ENCODE measurements around the gene FRAT1. TPM values are rescaled to one million over a fixed set of nuclear protein-coding genes. Genes with fewer than 3 reads are reported as not detected.
A peak's percentile ranks its signal among the peaks of the same experiment; 100 is the strongest.
"Not testable (repeated sequence)": the region's sequence is repeated elsewhere in the genome, so short reads cannot be mapped to it uniquely, and the experiment has no call there.

The FRAT1 gene
- total and polyA plus RNA-seq, 2 donors (not counting 1 experiment from before 2014, with no cell fraction given): 5.1 to 25.3 TPM

DNA sequence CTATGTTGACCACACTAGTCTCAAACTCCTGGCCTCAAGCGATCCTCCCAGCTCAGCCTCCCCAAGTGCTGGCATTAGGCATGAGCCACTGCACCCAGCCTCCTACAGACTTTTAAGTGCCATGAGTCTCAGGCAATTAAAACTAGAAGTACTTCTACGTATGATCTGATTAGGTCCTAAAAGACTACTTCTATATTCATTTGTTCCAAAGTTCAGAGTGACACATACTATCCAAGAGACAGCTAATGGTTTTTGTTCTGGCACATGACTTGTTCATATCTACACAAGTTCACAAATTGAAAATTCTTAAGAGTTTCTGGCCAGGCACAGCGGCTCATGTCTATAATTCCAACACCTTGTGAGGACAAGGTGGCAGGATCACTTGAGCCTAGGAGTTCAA is 38.3 kb upstream of the FRAT1 start:
- H3K9me3 Mint-ChIP-seq (ENCODE audit: insufficient read depth): no peaks in the 10 kb centered on the region
- no peak overlapping the region for H2AFZ ChIP-seq (ENCODE audit: insufficient read depth, low read depth, low read length, poor library complexity, severe bottlenecking)
- no peak overlapping the region for H3K27ac ChIP-seq (ENCODE audit: low read length in 2 of 2)
- POLR2A ChIA-PET: no interaction called here
- H3K4me1 Mint-ChIP-seq: peaks cover 20% of the 10 kb centered on the region
- no peaks in the 10 kb centered on the region for H3K9me3 ChIP-seq (ENCODE audit: control extremely low read depth in 1 of 3, control insufficient read depth in 2 of 3, insufficient read depth in 1 of 3, low read length in 2 of 3)
- CTCF ChIA-PET: interaction anchor here (0.7 to 3.6 kb wide), 3 partner anchors 10 to 120 kb away, joined by 3 to 55 read pairs (median 21); partner anchors contain the start of genes ARHGAP19 and RRP12
- H4K20me1 ChIP-seq (ENCODE audit: control insufficient read depth, insufficient read depth, low read length, poor library complexity, severe bottlenecking): peaks cover 11% of the 10 kb centered on the region
- H3K4me3 Mint-ChIP-seq: no peak overlapping the region
- no peak overlapping the region for H3K4me3 ChIP-seq (ENCODE audit: control extremely low read depth in 1 of 5, extremely low read depth in 1 of 5, insufficient read depth in 1 of 5, low read depth in 2 of 5, low read length in 4 of 5)
- no peak overlapping the region for H3K9ac ChIP-seq (ENCODE audit: low read length)
- H3K79me2 ChIP-seq (ENCODE audit: control insufficient read depth, insufficient read depth, low read length): peaks cover 62% of the 10 kb centered on the region
- 100% methylated on average over 1 of the region's 3 CpGs for WGBS (ENCODE audit: insufficient coverage)
- H3K4me1 ChIP-seq (ENCODE audit: control insufficient read depth in 2 of 2, insufficient read depth in 2 of 2, low read length in 2 of 2): peaks cover 10% of the 10 kb centered on the region in 2 donors
- no peaks in the 10 kb centered on the region for H3K36me3 ChIP-seq (replicated peaks in 1 of 2; ENCODE audit: control extremely low read depth in 1 of 2, control insufficient read depth in 1 of 2, extremely low read depth in 1 of 2, insufficient read depth in 2 of 2, low read length in 1 of 2)
- no peaks in the 10 kb centered on the region for H3K27me3 Mint-ChIP-seq
- H3K4me2 ChIP-seq (replicated peaks; ENCODE audit: low read depth, low read length, poor library complexity, severe bottlenecking): no peak overlapping the region
- intact Hi-C loops (cut with micrococcal nuclease): no loop called here
- no peaks in the 10 kb centered on the region for H3K27me3 ChIP-seq (replicated peaks in 1 of 4; ENCODE audit: control extremely low read depth in 1 of 4, control insufficient read depth in 3 of 4, insufficient read depth in 4 of 4, low read length in 3 of 4)
- H3K27ac Mint-ChIP-seq: no peak overlapping the region
- no peak for DNase-seq
- no peak for TF ChIP-seq EZH2 (IDR thresholded peaks at IDR 0.05; ENCODE audit: borderline replicate concordance, insufficient read depth, low read depth, low read length, poor library complexity, severe bottlenecking)
- TF ChIP-seq, protein P1, sequence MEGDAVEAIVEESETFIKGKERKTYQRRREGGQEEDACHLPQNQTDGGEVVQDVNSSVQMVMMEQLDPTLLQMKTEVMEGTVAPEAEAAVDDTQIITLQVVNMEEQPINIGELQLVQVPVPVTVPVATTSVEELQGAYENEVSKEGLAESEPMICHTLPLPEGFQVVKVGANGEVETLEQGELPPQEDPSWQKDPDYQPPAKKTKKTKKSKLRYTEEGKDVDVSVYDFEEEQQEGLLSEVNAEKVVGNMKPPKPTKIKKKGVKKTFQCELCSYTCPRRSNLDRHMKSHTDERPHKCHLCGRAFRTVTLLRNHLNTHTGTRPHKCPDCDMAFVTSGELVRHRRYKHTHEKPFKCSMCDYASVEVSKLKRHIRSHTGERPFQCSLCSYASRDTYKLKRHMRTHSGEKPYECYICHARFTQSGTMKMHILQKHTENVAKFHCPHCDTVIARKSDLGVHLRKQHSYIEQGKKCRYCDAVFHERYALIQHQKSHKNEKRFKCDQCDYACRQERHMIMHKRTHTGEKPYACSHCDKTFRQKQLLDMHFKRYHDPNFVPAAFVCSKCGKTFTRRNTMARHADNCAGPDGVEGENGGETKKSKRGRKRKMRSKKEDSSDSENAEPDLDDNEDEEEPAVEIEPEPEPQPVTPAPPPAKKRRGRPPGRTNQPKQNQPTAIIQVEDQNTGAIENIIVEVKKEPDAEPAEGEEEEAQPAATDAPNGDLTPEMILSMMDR (IDR thresholded peaks at IDR 0.05): no peak
- no peak for ATAC-seq (ENCODE audit: low read depth)

DNA sequence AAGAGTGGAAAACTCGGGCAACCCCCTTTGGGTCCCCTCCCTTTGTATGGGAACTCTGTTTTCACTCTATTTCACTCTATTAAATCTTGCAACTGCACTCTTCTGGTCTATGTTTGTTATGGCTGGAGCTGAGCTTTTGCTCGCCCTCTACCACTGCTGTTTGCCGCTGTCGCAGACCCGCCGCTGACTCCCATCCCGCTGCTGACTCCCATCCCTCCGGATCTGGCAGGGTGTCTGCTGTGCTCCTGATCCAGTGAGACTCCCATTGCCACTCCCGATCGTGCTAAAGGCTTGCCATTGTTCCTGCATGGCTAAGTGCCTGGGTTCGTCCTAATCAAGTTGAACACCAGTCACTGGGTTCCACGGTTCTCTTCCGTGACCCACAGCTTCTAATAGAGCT is 29.0 kb upstream of the FRAT1 start:
- H2AFZ ChIP-seq (ENCODE audit: insufficient read depth, low read depth, low read length, poor library complexity, severe bottlenecking); POLR2A ChIA-PET; H3K9ac ChIP-seq (ENCODE audit: low read length); H3K4me3 Mint-ChIP-seq; H3K36me3 ChIP-seq (replicated peaks in 1 of 2; ENCODE audit: control extremely low read depth in 1 of 2, control insufficient read depth in 1 of 2, extremely low read depth in 1 of 2, insufficient read depth in 2 of 2, low read length in 1 of 2); ATAC-seq (ENCODE audit: low read depth); H3K27me3 Mint-ChIP-seq; DNase-seq; H3K27ac ChIP-seq (ENCODE audit: low read length in 2 of 2); H3K4me3 ChIP-seq (ENCODE audit: control extremely low read depth in 1 of 5, extremely low read depth in 1 of 5, insufficient read depth in 1 of 5, low read depth in 2 of 5, low read length in 4 of 5); H3K9me3 ChIP-seq (ENCODE audit: control extremely low read depth in 1 of 3, control insufficient read depth in 2 of 3, insufficient read depth in 1 of 3, low read length in 2 of 3); H3K9me3 Mint-ChIP-seq (ENCODE audit: insufficient read depth); H4K20me1 ChIP-seq (ENCODE audit: control insufficient read depth, insufficient read depth, low read length, poor library complexity, severe bottlenecking); H3K27ac Mint-ChIP-seq; H3K27me3 ChIP-seq (replicated peaks in 1 of 4; ENCODE audit: control extremely low read depth in 1 of 4, control insufficient read depth in 3 of 4, insufficient read depth in 4 of 4, low read length in 3 of 4); intact Hi-C loops (cut with micrococcal nuclease); H3K4me2 ChIP-seq (replicated peaks; ENCODE audit: low read depth, low read length, poor library complexity, severe bottlenecking): not testable (repeated sequence)
- Histone ChIP-seq H3K4me1 (ENCODE audit: control insufficient read depth in 2 of 2, insufficient read depth in 2 of 2, low read length in 2 of 2) (peaks cover 6 to 12% of the 10 kb centered on the region in 2 donors), H3K79me2 (ENCODE audit: control insufficient read depth, insufficient read depth, low read length) (peaks cover 64% of the 10 kb centered on the region)
- CTCF ChIA-PET: interaction anchor here (0.6 to 3.8 kb wide), 3 partner anchors 11 to 43 kb away, joined by 3 to 21 read pairs (median 4); no protein-coding TSS in a partner anchor
- H3K4me1 Mint-ChIP-seq: peaks cover 16% of the 10 kb centered on the region
- WGBS (ENCODE audit: insufficient coverage): 98% methylated on average over 12 of the region's 13 CpGs

DNA sequence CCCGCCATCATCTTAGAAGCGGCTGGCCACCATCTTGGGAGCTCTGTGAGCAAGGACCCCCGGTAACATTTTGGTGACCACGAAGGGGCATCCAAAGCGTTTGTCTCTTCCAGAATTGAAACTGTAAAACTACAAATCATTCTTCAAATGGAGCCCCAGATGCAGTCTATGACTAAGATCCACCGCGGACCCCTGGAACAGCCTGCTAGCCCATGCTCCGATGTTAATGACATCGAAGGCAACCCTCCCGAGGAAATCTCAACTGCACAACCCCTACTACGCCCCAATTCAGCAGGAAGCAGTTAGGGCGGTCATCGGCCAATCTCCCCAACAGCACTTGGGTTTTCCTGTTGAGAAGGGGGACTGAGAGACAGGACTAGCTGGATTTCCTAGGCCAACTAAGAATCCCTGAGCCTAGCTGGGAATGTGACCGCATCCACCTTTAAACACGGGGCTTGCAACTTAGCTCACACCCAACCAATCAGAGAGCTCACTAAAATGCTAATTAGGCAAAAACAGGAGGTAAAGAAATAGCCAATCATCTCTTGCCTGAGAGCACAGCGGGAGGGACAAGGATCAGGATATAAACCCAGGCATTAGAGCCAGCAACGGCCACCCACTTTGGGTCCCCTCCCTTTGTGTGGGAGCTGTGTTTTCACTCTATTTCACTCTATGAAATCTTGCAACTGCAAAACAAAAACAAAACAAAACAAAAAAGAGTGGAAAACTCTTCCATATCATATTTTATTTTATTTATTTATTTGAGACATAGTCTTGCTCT is 28.3 kb upstream of the FRAT1 start:
- DNase-seq; H3K27me3 Mint-ChIP-seq; ATAC-seq (ENCODE audit: low read depth); H4K20me1 ChIP-seq (ENCODE audit: control insufficient read depth, insufficient read depth, low read length, poor library complexity, severe bottlenecking); H3K27ac Mint-ChIP-seq; POLR2A ChIA-PET; H3K9me3 Mint-ChIP-seq (ENCODE audit: insufficient read depth); H3K9ac ChIP-seq (ENCODE audit: low read length); intact Hi-C loops (cut with micrococcal nuclease); H3K36me3 ChIP-seq (replicated peaks in 1 of 2; ENCODE audit: control extremely low read depth in 1 of 2, control insufficient read depth in 1 of 2, extremely low read depth in 1 of 2, insufficient read depth in 2 of 2, low read length in 1 of 2); H3K4me3 ChIP-seq (ENCODE audit: control extremely low read depth in 1 of 5, extremely low read depth in 1 of 5, insufficient read depth in 1 of 5, low read depth in 2 of 5, low read length in 4 of 5); H3K27ac ChIP-seq (ENCODE audit: low read length in 2 of 2); H3K9me3 ChIP-seq (ENCODE audit: control extremely low read depth in 1 of 3, control insufficient read depth in 2 of 3, insufficient read depth in 1 of 3, low read length in 2 of 3); H3K4me2 ChIP-seq (replicated peaks; ENCODE audit: low read depth, low read length, poor library complexity, severe bottlenecking); H2AFZ ChIP-seq (ENCODE audit: insufficient read depth, low read depth, low read length, poor library complexity, severe bottlenecking); H3K27me3 ChIP-seq (replicated peaks in 1 of 4; ENCODE audit: control extremely low read depth in 1 of 4, control insufficient read depth in 3 of 4, insufficient read depth in 4 of 4, low read length in 3 of 4): not testable (repeated sequence)
- peaks cover 16% of the 10 kb centered on the region for H3K4me1 Mint-ChIP-seq
- CTCF ChIA-PET: interaction anchor here (1.4 to 3.8 kb wide), 2 partner anchors 11 to 29 kb away, joined by 4 to 21 read pairs; no protein-coding TSS in a partner anchor
- peak overlapping the region; percentile 26 for H3K4me3 Mint-ChIP-seq
- WGBS (ENCODE audit: insufficient coverage): 98% methylated on average over 13 of the region's 17 CpGs
- Histone ChIP-seq H3K79me2 (ENCODE audit: control insufficient read depth, insufficient read depth, low read length) (peaks cover 59% of the 10 kb centered on the region), H3K4me1 (ENCODE audit: control insufficient read depth in 2 of 2, insufficient read depth in 2 of 2, low read length in 2 of 2) (peaks cover 6 to 12% of the 10 kb centered on the region in 2 donors)
